Kidney epithelial cell (primary cell): Measurements from ENCODE around the gene ACTN2. TPM values are rescaled to one million over a fixed set of nuclear protein-coding genes. Genes with fewer than 3 reads are reported as not detected.

Experiments
- DNase-seq: peaks from one replicate; pipeline ENCODE4 v3.0.0-alpha.2; 2010; ENCODE audit warnings: low read depth
- H3K27me3 ChIP-seq: 2 replicates; pipeline ENCODE4 v1.6.0; 2011; ENCODE audit warnings: low read length; ENCODE audit not compliant: control insufficient read depth, insufficient read depth
- H3K36me3 ChIP-seq: 2 replicates; pipeline ENCODE4 v1.5.1; 2011; ENCODE audit warnings: low read length; ENCODE audit not compliant: control insufficient read depth, insufficient read depth
- H3K4me3 ChIP-seq: 2 replicates; pipeline ENCODE4 v1.5.1; 2011; ENCODE audit warnings: low read depth, mild to moderate bottlenecking, control low read depth, low read length
- CTCF ChIP-seq: IDR thresholded peaks from 2 replicates; pipeline ENCODE4 v1.5.1; 2011; ENCODE audit warnings: mild to moderate bottlenecking, moderate library complexity, low read length, control low read depth, inconsistent platforms; ENCODE audit not compliant: insufficient read depth, poor library complexity, severe bottlenecking
- total RNA-seq: library from RNA; depleted of rRNA; stranded (reverse); fragments of >200 nt; gene quantifications from 2 replicates; pipeline ENCODE4 v1.2.3, GENCODE V29; 2015

ACTN2 gene
- total RNA-seq, 1 donor from 2014 or later, result 0.17 TPM

- Histone ChIP-seq H3K36me3 (no peaks in the 10 kb centered on the region), H3K27me3 (no peaks in the 10 kb centered on the region), H3K4me3 (no peak overlapping the region)
- no peak for DNase-seq
- no peak for TF ChIP-seq CTCF
Measured at GRCh38 chr1:236806634-236807033, 120.3 kb downstream of the ACTN2 start.

GRCh38 chr1:236808005-236808404, 121.7 kb downstream of the ACTN2 start:
- no peaks in the 10 kb centered on the region for H3K27me3 ChIP-seq
- no peaks in the 10 kb centered on the region for H3K36me3 ChIP-seq
- no peak for DNase-seq
- TF ChIP-seq CTCF, result no peak
- no peak overlapping the region for H3K4me3 ChIP-seq

GRCh38 chr1:236808564-236809130, 122.3 kb downstream of the ACTN2 start:
- DNase-seq, result no peak
- Histone ChIP-seq H3K27me3 (no peaks in the 10 kb centered on the region), H3K4me3 (no peak overlapping the region), H3K36me3 (no peaks in the 10 kb centered on the region)
- no peak for TF ChIP-seq CTCF

- TF ChIP-seq CTCF, result no peak
- Histone ChIP-seq H3K4me3 (no peak overlapping the region), H3K36me3 (no peaks in the 10 kb centered on the region), H3K27me3 (no peaks in the 10 kb centered on the region)
- no peak for DNase-seq
Measured at GRCh38 chr1:236809148-236809547, 122.8 kb downstream of the ACTN2 start.

- no peak for DNase-seq
- Histone ChIP-seq H3K36me3 (no peaks in the 10 kb centered on the region), H3K27me3 (no peaks in the 10 kb centered on the region), H3K4me3 (no peak overlapping the region)
- no peak for TF ChIP-seq CTCF
Measured at GRCh38 chr1:236810018-236810417, 123.7 kb downstream of the ACTN2 start.

- Histone ChIP-seq H3K36me3 (no peaks in the 10 kb centered on the region), H3K4me3 (no peak overlapping the region), H3K27me3 (no peaks in the 10 kb centered on the region)
- no peak for TF ChIP-seq CTCF
- DNase-seq, result no peak
Measured at GRCh38 chr1:236812334-236813030, 126.2 kb downstream of the ACTN2 start.
